ENCODE results near the gene HDAC4.

HDAC4 gene

GRCh38 chr2:239276851-239277250 is 124.0 kb downstream of the HDAC4 start:
- no peak for DNase-seq

DNA sequence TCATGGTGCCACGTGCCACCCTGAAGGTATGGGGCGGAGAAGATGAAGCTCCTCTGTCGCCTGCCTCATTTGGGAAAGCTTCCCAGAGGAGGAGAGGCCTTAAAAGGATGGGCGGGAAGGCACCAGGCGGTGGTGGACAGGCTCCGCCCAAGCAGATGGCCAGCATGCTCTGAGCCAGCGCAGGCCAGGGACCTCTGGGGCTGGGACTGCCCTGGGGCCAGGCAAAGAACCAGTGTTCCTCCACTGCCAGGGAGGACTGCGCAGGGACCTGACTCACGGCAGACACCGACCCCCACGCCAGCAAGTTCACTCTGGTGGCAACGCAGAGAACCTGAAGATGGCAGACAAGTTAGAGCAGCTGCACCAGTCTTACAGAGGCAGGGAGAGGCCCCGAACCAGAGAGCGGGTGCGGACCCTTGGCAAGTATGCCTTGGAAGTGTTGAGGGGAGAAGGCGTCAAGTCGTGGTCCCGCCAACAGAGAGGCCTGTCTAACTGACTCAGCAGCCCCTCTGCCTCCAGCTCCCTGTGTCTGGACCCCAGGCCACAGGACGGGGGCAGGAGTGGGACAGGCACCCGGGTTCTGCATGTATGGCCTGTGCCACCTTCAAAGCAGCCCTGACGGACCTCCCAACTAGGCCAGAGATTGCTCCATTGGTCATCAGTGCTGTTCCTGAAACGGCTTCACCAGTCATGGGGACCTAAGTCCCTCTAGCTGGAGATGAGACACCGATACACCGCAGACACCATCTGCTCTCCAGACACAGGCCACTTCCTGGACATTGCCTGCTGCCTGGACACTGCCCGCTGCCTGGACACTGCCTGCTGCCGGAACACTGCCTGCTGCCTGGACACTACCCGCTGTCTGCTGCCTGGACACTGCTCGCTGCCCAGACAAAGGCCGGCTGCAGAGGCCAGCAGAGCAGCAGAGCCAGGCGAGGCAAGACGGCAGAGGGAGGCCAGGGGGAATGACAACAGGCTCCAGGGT is 124.7 kb downstream of the HDAC4 start:
- no peak for DNase-seq

DNA sequence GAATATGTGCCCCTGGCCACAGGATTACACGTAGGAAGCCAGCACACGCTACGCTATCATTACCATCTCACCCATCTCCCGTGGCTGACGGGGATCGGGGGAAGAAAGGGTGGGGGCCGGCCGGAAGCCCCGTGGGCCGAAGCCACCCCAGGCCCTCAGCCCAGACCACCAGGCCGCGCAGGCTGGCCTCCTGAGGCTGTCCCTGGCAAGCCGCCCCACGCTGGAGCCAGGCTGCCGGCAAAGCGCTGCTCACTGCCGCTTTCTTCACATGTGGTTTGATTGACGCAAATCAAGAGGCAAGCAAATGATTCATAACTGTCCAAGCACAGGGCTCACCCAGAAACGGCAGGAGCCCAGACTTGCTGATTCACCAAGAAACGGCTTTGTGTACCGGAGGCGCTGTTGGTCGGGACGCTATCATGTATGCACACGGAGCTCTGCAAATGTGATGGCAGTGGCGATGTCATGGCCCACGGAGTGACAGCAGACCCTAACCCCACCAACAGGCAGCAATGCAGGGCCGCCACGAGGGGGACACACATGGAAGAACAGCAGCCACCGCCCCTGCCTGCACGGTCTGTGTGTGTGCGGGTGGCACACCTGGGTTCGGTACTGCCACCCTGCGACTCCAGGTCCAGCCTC is 125.7 kb downstream of the HDAC4 start:
- DNase-seq: peak; percentile 86

DNA sequence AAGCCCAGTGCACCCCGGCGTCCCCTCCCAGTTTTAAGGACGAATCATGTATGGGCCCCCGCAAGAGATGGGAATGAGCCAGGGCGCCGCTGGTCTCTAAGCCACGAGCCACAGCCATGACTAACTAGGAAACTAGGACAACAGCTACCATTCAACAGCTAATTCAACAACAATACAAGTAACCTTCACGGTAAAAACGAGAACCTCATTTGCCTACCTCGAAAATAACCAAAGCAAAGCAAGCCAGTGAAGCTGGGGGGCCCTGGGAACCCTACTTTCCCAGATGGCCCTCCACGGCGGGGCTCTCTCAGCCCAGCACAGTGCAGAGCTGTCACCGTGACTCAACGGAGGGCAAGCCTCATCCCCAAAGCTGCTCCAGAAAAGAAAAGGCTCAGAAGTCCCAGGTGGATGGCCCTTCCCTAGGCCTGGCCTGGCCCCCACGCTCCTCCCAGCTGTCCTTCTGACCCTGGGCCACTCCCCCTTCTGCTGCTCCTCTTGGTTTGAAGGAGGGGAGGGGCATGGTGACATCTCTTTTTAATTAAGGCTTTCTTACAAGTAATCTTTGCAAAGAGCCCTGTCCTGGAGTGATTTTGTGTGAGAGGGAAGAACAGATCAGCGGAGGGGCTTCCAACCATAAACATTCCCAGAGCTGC is 126.3 kb downstream of the HDAC4 start:
- DNase-seq: peak; percentile 30

- no peak for DNase-seq
Measured at GRCh38 chr2:239273280-239274234, 127.3 kb downstream of the HDAC4 start.

DNA sequence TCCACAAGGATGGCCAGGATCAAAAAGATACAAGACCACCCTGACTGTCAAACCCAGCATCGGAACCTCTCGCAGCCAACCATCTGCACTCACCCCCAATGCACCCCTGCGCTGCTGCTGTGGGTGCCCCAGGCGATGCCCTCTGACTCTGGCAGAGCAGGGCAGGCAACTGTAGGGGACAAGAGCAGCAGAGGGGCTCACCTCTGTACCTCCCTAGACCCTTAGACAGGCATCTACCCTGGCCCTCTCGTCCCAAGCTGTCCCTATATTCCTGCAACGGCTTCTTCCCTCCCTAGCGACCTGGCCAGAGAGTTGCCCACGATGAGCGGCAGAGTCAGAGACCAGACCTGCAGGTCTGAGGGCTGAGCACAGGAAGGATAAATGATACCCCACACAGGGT is 128.2 kb downstream of the HDAC4 start:
- DNase-seq: no peak

- DNase-seq: no peak
Measured at GRCh38 chr2:239271882-239272281, 128.9 kb downstream of the HDAC4 start.

DNA sequence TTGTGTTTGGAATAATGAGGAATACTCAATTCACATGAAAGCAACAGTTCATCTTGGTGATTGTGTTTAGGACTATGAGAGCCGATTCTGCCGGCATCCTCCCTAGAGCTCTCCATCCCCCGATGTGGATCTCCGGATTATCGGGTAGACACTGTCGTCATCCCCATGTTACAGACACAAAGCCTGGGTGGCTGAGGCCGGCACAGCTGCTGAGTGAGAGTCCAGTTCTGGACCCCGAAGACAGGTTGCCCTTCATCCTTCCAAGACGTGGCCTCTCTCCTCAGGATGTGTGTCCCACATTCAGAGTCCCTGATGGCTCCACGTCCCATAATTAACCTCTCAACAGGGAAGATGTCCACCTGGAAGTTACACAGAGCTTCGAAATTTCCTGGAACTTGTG is 129.3 kb downstream of the HDAC4 start:
- no peak for DNase-seq

DNA sequence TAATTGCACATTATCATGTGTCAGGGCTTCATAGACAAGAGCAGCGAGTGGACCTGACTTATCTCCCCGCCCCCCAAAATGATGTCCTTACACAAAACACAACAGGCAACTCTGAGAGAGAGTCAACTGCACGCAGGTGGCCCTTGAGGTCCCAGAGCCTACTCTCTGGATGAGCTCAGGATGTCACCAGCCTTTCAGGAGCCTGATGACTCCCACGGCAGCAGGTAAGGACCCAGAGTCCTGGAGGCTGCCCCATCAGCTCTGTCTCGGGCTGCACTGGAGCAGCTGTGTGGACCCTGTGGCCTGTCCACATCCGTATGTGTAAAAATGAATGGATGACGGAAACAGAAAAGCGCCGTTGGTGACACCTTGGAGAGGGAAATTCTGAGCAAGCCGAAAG is 130.9 kb downstream of the HDAC4 start:
- DNase-seq: no peak

- DNase-seq: no peak
Measured at GRCh38 chr2:239269173-239269885, 131.5 kb downstream of the HDAC4 start.

DNA sequence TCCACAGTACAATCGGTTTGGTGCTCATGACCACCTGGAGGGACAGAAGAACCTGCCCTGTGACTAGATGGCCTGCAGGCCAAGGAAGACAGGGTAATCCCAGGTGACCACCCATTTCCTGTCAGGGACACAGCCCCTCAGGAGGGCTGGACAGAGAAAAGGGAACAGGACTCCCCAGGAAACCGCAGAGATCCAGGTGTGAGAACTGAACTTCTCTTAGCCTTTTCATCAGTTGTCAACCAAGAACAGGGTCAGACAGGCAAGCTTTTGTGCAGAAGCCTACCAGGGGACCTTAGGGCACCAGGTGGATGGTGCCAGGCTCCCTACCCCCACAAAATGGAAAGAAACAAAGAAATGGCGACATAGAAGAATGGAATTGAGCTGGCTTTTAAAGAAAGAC is 132.3 kb downstream of the HDAC4 start:
- no peak for DNase-seq

GRCh38 chr2:239268082-239268481 is 132.7 kb downstream of the HDAC4 start:
- no peak for DNase-seq

- peak; percentile 93 for DNase-seq
Measured at GRCh38 chr2:239267288-239267951, 133.4 kb downstream of the HDAC4 start.

DNA sequence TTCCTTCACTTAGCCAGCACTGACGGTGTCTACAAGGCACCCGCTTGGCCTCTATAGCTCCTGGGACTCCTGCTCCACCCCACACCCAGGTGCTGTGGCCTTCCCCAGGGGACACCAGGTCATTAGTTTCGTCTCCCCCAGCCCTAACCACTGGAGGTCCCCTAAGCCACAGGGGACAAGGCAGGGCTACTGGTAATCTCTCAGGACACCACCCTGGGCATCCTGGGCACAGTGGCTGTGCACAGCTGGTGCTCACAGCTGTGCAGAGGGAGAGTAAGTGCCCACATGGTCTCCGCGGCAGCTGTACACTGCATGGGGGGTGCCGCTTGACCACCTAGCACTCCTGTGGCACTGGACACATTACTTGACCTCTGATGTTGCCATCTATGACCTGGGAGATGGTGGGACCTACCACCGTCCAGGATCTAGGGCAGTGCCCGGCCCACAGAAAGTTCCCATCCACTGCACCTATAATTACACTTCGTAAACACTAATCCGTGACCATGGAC is 134.0 kb downstream of the HDAC4 start:
- DNase-seq: no peak

DNA sequence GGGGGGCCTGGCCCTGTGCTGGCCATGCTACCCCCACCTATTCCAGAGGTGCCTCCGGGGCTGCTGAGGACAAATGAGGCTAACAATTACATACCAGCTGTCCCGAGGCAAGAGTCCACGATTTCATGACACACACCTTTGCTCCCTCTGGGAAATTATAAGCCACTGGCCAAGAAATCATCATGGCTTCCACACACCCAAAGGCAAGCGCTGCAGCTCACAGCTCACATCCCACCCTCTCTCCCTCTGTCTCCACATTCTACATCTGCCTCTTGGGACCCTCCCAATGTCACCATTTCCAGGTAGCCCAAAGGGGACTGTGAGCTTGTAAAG is 134.4 kb downstream of the HDAC4 start:
- DNase-seq: no peak

- no peak for DNase-seq
Measured at GRCh38 chr2:239265681-239266433, 135.0 kb downstream of the HDAC4 start.

DNA sequence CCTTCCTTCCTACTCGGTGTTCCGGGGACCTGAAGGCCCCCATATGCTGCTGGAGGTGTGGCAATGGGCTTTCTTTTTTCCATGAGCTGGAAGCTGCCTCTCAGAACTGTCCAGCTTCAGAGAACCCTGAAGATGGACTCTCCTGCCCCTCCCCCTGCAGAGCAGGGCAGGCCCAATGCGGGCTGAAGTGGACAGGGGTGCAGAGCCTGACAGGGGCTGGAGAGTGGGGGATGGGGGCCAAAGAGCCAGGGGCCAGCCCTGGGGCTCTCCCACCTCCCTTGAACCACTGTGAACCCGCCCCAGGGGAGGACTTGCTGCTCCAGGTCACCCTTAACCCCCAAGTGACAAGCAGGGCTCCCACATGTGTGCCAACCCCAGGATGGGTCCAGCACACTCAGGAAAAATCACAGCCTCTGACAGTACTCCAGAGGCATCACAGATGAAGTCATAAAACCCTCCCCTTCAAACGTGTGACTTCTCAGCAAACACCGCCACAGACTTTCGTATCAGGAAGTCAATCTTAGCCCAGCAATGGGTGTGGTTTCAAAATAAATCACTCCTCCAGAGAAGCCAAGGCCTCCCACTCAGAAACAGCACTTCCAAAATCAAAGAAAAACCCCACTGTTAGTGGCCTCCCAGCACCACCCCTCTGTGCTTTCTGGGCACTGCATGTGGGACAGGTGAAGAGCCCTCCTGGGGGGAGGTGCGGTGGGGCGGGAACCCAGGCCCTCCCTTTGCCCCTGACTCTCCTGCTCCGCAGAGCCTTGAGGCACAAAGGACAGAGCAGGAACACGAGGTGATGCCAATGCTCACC is 135.8 kb downstream of the HDAC4 start:
- peak; percentile 85 for DNase-seq

- DNase-seq: peak; percentile 18
Measured at GRCh38 chr2:239264492-239264837, 136.4 kb downstream of the HDAC4 start.

- no peak for DNase-seq
Measured at GRCh38 chr2:239263669-239264491, 136.9 kb downstream of the HDAC4 start.

Data from CD4-positive, alpha-beta T cell treated with Interleukin-12 subunit alpha and Interleukin-12 subunit beta, for 1 hour (primary cell).